ENCODE data around the gene SLC1A2. TPM values are rescaled to one million over a fixed set of nuclear protein-coding genes. Genes with fewer than 3 reads are reported as not detected.
"Not testable (repeated sequence)": the region's sequence is repeated elsewhere in the genome, so short reads cannot be mapped to it uniquely, and the experiment has no call there.

Gene SLC1A2
- total RNA-seq, 1 donor from 2014 or later: 0.10 TPM

- no peak for TF ChIP-seq CTCF (IDR thresholded peaks at IDR 0.05)
- H3K9me3 Mint-ChIP-seq (ENCODE audit: low read depth): no peaks in the 10 kb centered on the region
- no peak overlapping the region for H3K27ac Mint-ChIP-seq (ENCODE audit: unreplicated experiment)
- H3K27me3 Mint-ChIP-seq (ENCODE audit: low read depth): no peaks in the 10 kb centered on the region
- peaks cover 19% of the 10 kb centered on the region for H3K4me1 Mint-ChIP-seq (ENCODE audit: low read depth)
- DNase-seq (ENCODE audit: low spot score): no peak
- no peak overlapping the region for H3K4me3 Mint-ChIP-seq (ENCODE audit: unreplicated experiment)
- peaks cover 30% of the 10 kb centered on the region for H3K36me3 Mint-ChIP-seq (ENCODE audit: low read depth)
Measured at GRCh38 chr11:35228328-35228725, 191.0 kb downstream of the SLC1A2 start.

GRCh38 chr11:35227576-35228327, 191.6 kb downstream of the SLC1A2 start:
- Mint-ChIP-seq H3K36me3 (ENCODE audit: low read depth) (peaks cover 33% of the 10 kb centered on the region), H3K4me1 (ENCODE audit: low read depth) (peaks cover 19% of the 10 kb centered on the region), H3K4me3 (ENCODE audit: unreplicated experiment) (no peak overlapping the region), H3K27ac (ENCODE audit: unreplicated experiment) (no peak overlapping the region), H3K9me3 (ENCODE audit: low read depth) (no peaks in the 10 kb centered on the region), H3K27me3 (ENCODE audit: low read depth) (no peaks in the 10 kb centered on the region)
- no peak for DNase-seq (ENCODE audit: low spot score)
- TF ChIP-seq CTCF (IDR thresholded peaks at IDR 0.05): no peak

GRCh38 chr11:35226756-35227155, 192.6 kb downstream of the SLC1A2 start:
- not testable (repeated sequence) for H3K27ac Mint-ChIP-seq (ENCODE audit: unreplicated experiment); DNase-seq (ENCODE audit: low spot score); H3K9me3 Mint-ChIP-seq (ENCODE audit: low read depth); H3K27me3 Mint-ChIP-seq (ENCODE audit: low read depth); H3K4me3 Mint-ChIP-seq (ENCODE audit: unreplicated experiment)
- H3K4me1 Mint-ChIP-seq (ENCODE audit: low read depth): peaks cover 11% of the 10 kb centered on the region
- peaks cover 36% of the 10 kb centered on the region for H3K36me3 Mint-ChIP-seq (ENCODE audit: low read depth)

GRCh38 chr11:35225946-35226520, 193.3 kb downstream of the SLC1A2 start:
- TF ChIP-seq CTCF (IDR thresholded peaks at IDR 0.05): no peak
- H3K9me3 Mint-ChIP-seq (ENCODE audit: low read depth): no peaks in the 10 kb centered on the region
- H3K4me1 Mint-ChIP-seq (ENCODE audit: low read depth): peaks cover 11% of the 10 kb centered on the region
- no peak for DNase-seq (ENCODE audit: low spot score)
- H3K27me3 Mint-ChIP-seq (ENCODE audit: low read depth): no peaks in the 10 kb centered on the region
- H3K27ac Mint-ChIP-seq (ENCODE audit: unreplicated experiment): no peak overlapping the region
- H3K36me3 Mint-ChIP-seq (ENCODE audit: low read depth): peaks cover 39% of the 10 kb centered on the region
- H3K4me3 Mint-ChIP-seq (ENCODE audit: unreplicated experiment): no peak overlapping the region

- Mint-ChIP-seq H3K27ac (ENCODE audit: unreplicated experiment) (peak overlapping the region; percentile 70), H3K9me3 (ENCODE audit: low read depth) (no peaks in the 10 kb centered on the region), H3K36me3 (ENCODE audit: low read depth) (peaks cover 36% of the 10 kb centered on the region), H3K4me1 (ENCODE audit: low read depth) (peaks cover 11% of the 10 kb centered on the region), H3K4me3 (ENCODE audit: unreplicated experiment) (no peak overlapping the region), H3K27me3 (ENCODE audit: low read depth) (no peaks in the 10 kb centered on the region)
- no peak for DNase-seq (ENCODE audit: low spot score)
- no peak for TF ChIP-seq CTCF (IDR thresholded peaks at IDR 0.05)
Measured at GRCh38 chr11:35223991-35224390, 195.4 kb downstream of the SLC1A2 start.

Measured in chondrocyte (in vitro differentiated cells).